Articular chondrocyte of knee joint (primary cell): ENCODE results near the gene FHIP1B. TPM values are rescaled to one million over a fixed set of nuclear protein-coding genes. Genes with fewer than 3 reads are reported as not detected.

Experiments used
- total RNA-seq: library from RNA; depleted of rRNA; stranded (reverse); fragments of >200 nt; gene quantifications from 2 replicates; pipeline ENCODE4 v1.2.3, GENCODE V29; 2012

Gene FHIP1B
- 11.8 TPM in 2 replicates for total RNA-seq

GRCh38 chr11:6234387-6235107 lies at the start of gene FHIP1B:
FHIP1B (minus strand) TSS chr11:6234636; CDS start chr11:6224516, 10,120 bp downstream.

GRCh38 chr11:6238902-6239301 lies 4.5 kb upstream of the FHIP1B start, which contains the start of gene CNGA4:
CNGA4 (plus strand) TSS chr11:6239089; CDS start chr11:6239207, 118 bp downstream.

GRCh38 chr11:6205366-6205765 lies 29.1 kb downstream of the FHIP1B start, which contains the start of gene C11orf42:
C11orf42 (plus strand) TSS chr11:6205557; CDS start chr11:6205616, 59 bp downstream.

GRCh38 chr11:6199174-6199810 lies 35.1 kb downstream of the FHIP1B start, which contains the start of gene OR52W1:
OR52W1 (plus strand) TSS chr11:6199224; CDS start chr11:6199224, 0 bp downstream.

GRCh38 chr11:6170226-6170625 lies 64.2 kb downstream of the FHIP1B start, which contains the start of gene OR52B2:
OR52B2 (minus strand) TSS chr11:6170326; CDS start chr11:6170326, 0 bp downstream.

Other genes starting within 250 kb of the FHIP1B start
- not detected in 2 replicates for gene OR52L1, start 247.7 kb downstream of the FHIP1B start, total RNA-seq
- gene OR56A4, start 227.7 kb downstream of the FHIP1B start, total RNA-seq = not detected in 2 replicates
- not detected in 2 replicates for gene OR56A1, start 203.9 kb downstream of the FHIP1B start, total RNA-seq
- gene OR56B4, start 127.0 kb downstream of the FHIP1B start, total RNA-seq = not detected in 2 replicates
- gene OR52B2, start 64.3 kb downstream of the FHIP1B start, total RNA-seq = not detected in 2 replicates
- not detected in 2 replicates for gene OR52W1, start 35.4 kb downstream of the FHIP1B start, total RNA-seq
- not detected in 2 replicates for gene C11orf42, start 29.1 kb downstream of the FHIP1B start, total RNA-seq
- 0.13 TPM in 1 of 2 replicates, not detected in the other for gene CNGA4, start 4.5 kb upstream of the FHIP1B start, total RNA-seq
- gene CCKBR, start 25.2 kb upstream of the FHIP1B start, total RNA-seq = not detected in 2 replicates
- 219 and 224 TPM in 2 replicates for gene CAVIN3, start 85.9 kb upstream of the FHIP1B start, total RNA-seq
- gene SMPD1, start 155.8 kb upstream of the FHIP1B start, total RNA-seq = 49.9 and 60.9 TPM in 2 replicates
- 32.1 and 37.8 TPM in 2 replicates for gene APBB1, start 184.5 kb upstream of the FHIP1B start, total RNA-seq
- gene HPX, start 206.4 kb upstream of the FHIP1B start, total RNA-seq = 0.65 and 2.2 TPM in 2 replicates
- gene TRIM3, start 239.3 kb upstream of the FHIP1B start, total RNA-seq = 13.3 and 13.5 TPM in 2 replicates
- 47.9 and 59.8 TPM in 2 replicates for gene ARFIP2, start 246.7 kb upstream of the FHIP1B start, total RNA-seq
- gene TIMM10B, start 246.9 kb upstream of the FHIP1B start, total RNA-seq = 37.9 and 46.8 TPM in 2 replicates